GM12878 (cell line): ENCODE data around the gene SERP1. TPM values are rescaled to one million over a fixed set of nuclear protein-coding genes. Genes with fewer than 3 reads are reported as not detected.

Experiments
- ATAC-seq: fragments of 200-7000 bp; cut with Tn5 transposase; 3 replicates; pipeline ENCODE4 v1.9.1; 2020; ENCODE audit warnings: mild to moderate bottlenecking, moderate library complexity
- BruUV-seq: library from RNA; stranded (reverse); fragments of 400-500 nt; replicated peaks from 2 replicates; lab custom pipeline; 2021; lab: Mats Ljungman, UMichigan
- CTCF ChIA-PET: fragments of 300-600 bp; sonication (Branson Sonifier 250); formaldehyde crosslinking; extraction: SDS; loops from one replicate; lab custom pipeline; 2021; ENCODE audit warnings: inconsistent platforms; lab: Yijun Ruan, JAX
- POLR2A ChIA-PET: fragments of 350-600 bp; formaldehyde crosslinking; extraction: SDS; loops from one replicate; lab custom pipeline; 2021; ENCODE audit warnings: inconsistent platforms; lab: Charles Lee
- RAD21 ChIA-PET: fragments of 300-600 bp; sonication (Branson Sonifier 250); formaldehyde crosslinking; loops from one replicate; lab custom pipeline; 2023; ENCODE audit warnings: antibody characterized with exemption; ENCODE audit not compliant: unreplicated experiment; lab: Charles Lee
- SMC1A ChIA-PET: fragments of 300-600 bp; sonication (Branson Sonifier 250); formaldehyde crosslinking; loops from one replicate; lab custom pipeline; 2023; ENCODE audit not compliant: unreplicated experiment, uncharacterized antibody; lab: Charles Lee
- DNase-seq: peaks from one replicate; pipeline ENCODE4 v3.0.0-alpha.2; 2011; ENCODE audit warnings: low read depth, low spot score
- FAIRE-seq: peaks from 3 replicates; lab custom pipeline; 2011; peaks lifted over from hg19 to GRCh38; lab: Jason Lieb, UNC
- H2AFZ ChIP-seq: 2 replicates; pipeline ENCODE4 v1.6.0; 2011; ENCODE audit warnings: low read depth, low read length, control low read depth; ENCODE audit not compliant: control insufficient read depth
- H3K27ac ChIP-seq: 2 replicates; pipeline ENCODE4 v1.5.1; 2011; ENCODE audit warnings: control low read depth; ENCODE audit not compliant: control insufficient read depth, insufficient read depth
- H3K27me3 ChIP-seq, 2 experiments: replicated peaks in 1 of 2; 2 replicates each; pipeline versions ENCODE4 v1.6.0 to v1.6.1; 2011; ENCODE audit warnings: low read length in 1 of 2; ENCODE audit not compliant: control insufficient read depth in 2 of 2, insufficient read depth in 2 of 2
- H3K36me3 ChIP-seq, 2 experiments: 2 replicates each; pipeline ENCODE4 v1.5.1; 2011; ENCODE audit warnings: low read length in 1 of 2; ENCODE audit not compliant: control insufficient read depth in 2 of 2, insufficient read depth in 2 of 2
- H3K4me1 ChIP-seq: 2 replicates; pipeline ENCODE4 v1.6.1; 2011; ENCODE audit warnings: mild to moderate bottlenecking, low read length, moderate library complexity, mixed read lengths; ENCODE audit not compliant: control insufficient read depth, insufficient read depth
- H3K4me2 ChIP-seq: 2 replicates; pipeline ENCODE4 v1.6.0; 2011; ENCODE audit warnings: control low read depth; ENCODE audit not compliant: control insufficient read depth, insufficient read depth
- H3K4me3 ChIP-seq: fragments of 200-600 bp; sonication (generic); 2 replicates; pipeline ENCODE4 v1.5.1; 2016
- H3K79me2 ChIP-seq: 2 replicates; pipeline ENCODE4 v1.6.0; 2011; ENCODE audit warnings: low read length; ENCODE audit not compliant: control insufficient read depth, insufficient read depth
- H3K9ac ChIP-seq: 2 replicates; pipeline ENCODE4 v1.8.0; 2011; ENCODE audit warnings: low read length, control low read depth, mixed read lengths; ENCODE audit not compliant: control insufficient read depth, insufficient read depth
- H3K9me3 ChIP-seq: replicated peaks from 3 replicates; pipeline ENCODE4 v1.5.1; 2011; ENCODE audit warnings: mild to moderate bottlenecking, low read length; ENCODE audit not compliant: control insufficient read depth, insufficient read depth
- H4K20me1 ChIP-seq: 2 replicates; pipeline ENCODE4 v1.6.0; 2011; ENCODE audit not compliant: control insufficient read depth, insufficient read depth
- ATF7 ChIP-seq: fragments of 450-650 bp; IDR thresholded peaks from 2 replicates; pipeline ENCODE4 v1.6.1; 2016; ENCODE audit warnings: low read depth, mild to moderate bottlenecking
- CUX1 ChIP-seq: IDR thresholded peaks from 2 replicates; pipeline ENCODE4 v1.6.1; 2012; ENCODE audit warnings: improper control_type of control experiment, low read depth, low read length; ENCODE audit not compliant: insufficient replicate concordance
- DPF2 ChIP-seq: fragments of 450-650 bp; IDR thresholded peaks from 2 replicates; pipeline ENCODE4 v1.6.1; 2017; ENCODE audit warnings: mild to moderate bottlenecking
- IKZF1 ChIP-seq: fragments of 450-650 bp; conservative IDR thresholded peaks from 2 replicates; pipeline ENCODE4 v1.6.1; 2017; ENCODE audit warnings: antibody characterized with exemption, mild to moderate bottlenecking
- RBBP5 ChIP-seq: fragments of 200-600 bp; sonication (generic); conservative IDR thresholded peaks from 2 replicates; pipeline ENCODE4 v1.6.1; 2016
- WGBS: methylation state at CpG from one replicate; pipeline ENCODE4 v1.1.6; 2016; ENCODE audit warnings: low lambda C conversion rate; ENCODE audit not compliant: insufficient replicate concordance, insufficient coverage; ENCODE audit errors: missing lambda C conversion rate; 5-methylcytosine and 5-hydroxymethylcytosine counted together
- in situ Hi-C: fragments of 300-500 bp; cut with MboI; formaldehyde crosslinking; loops from 9 replicates; pipeline ENCODE4 v1.14.3; 2018; ENCODE audit warnings: mixed read lengths
- intact Hi-C: fragments of 100-400 bp; cut with micrococcal nuclease; formaldehyde crosslinking; loops from one replicate; pipeline ENCODE4 v1.14.2; 2022; ENCODE audit not compliant: unreplicated experiment
- polyA plus RNA-seq, 11 experiments: library from polyadenylated mRNA; depleted of rRNA in 4 of 11; unstranded in 6 of 11; stranded (reverse) in 5 of 11; fragments of >200 nt; fragmentation: Nextera tagmentation in 4 of 11; fragmentation: Illumina TruSeq in 1 of 11; extraction: Ambion mirVana in 4 of 11; extraction: Trizol in 1 of 11; gene quantifications; 1 replicate in 1 of 11; 2 replicates in 10 of 11; pipeline versions ENCODE4 v1.2.1 to v1.2.3, GENCODE V29; 2011 to 2016; ENCODE audit warnings: inconsistent platforms in 2 of 11, missing spikeins in 2 of 11, low read depth in 1 of 11
- total RNA-seq, 4 experiments: library from RNA; depleted of rRNA in 3 of 4; stranded (reverse); fragments of >200 nt in 3 of 4; fragmentation: Illumina TruSeq in 1 of 4; extraction: Trizol in 1 of 4; gene quantifications; 2 replicates each; pipeline versions ENCODE4 v1.2.1 to v1.2.3, GENCODE V29; 2013 to 2021

The SERP1 gene
- total and polyA plus RNA-seq, 10 of the 15 experiments (the other 5 are each of a cell fraction or from before 2014, with no cell fraction given): 31.1 to 242 (median 87.0) TPM

DNA sequence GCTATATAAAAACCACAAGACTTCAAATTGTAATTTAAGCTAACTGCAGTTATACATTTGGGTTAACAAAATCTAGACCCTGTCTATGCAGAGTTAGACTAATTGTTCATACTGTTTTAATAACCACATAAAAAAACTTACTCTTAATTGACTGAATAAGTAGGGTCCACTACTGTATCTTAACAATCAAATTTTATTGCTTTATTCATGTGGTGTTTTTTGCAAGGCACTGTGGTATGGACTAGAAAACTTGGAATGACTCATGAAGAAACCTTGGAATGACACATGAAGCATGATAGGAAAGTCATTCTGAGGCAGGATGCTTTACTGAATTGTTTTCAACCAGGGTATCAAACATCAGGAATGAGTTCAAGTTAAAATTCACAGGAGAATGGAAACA lies 2.3 kb downstream of the SERP1 start:
- Histone ChIP-seq H3K9ac (no peak overlapping the region), H3K4me2 (peak overlapping the region; percentile 72), H3K27me3 (no peaks in the 10 kb centered on the region), H3K4me1 (peaks cover 3% of the 10 kb centered on the region; the same call in 1 of the 2 replicates), H3K27ac (no peak overlapping the region), H3K4me3 (peak overlapping the region; percentile 89), H3K36me3 (peaks cover 0 to 4% of the 10 kb centered on the region in 2 experiments; a peak in 1 of 4 replicates), H3K79me2 (peaks cover 62% of the 10 kb centered on the region), H3K9me3 (no peaks in the 10 kb centered on the region), H2AFZ (no peak overlapping the region), H4K20me1 (no peaks in the 10 kb centered on the region)
- RAD21 ChIA-PET: interaction anchor here (0.8 to 4.8 kb wide), 10 partner anchors 17 to 221 kb away, joined by 3 to 25 read pairs (median 4); partner anchors contain the start of gene ERICH6
- DNase-seq (no peak), ATAC-seq (no peak), FAIRE-seq (no peak)
- TF ChIP-seq IKZF1 (no peak), RBBP5 (no peak), DPF2 (no peak)
- in situ Hi-C loops (loop anchor here (10.0 to 25.0 kb wide), 2 partner anchors 593 to 731 kb away; partner anchors contain the start of gene P2RY14), intact Hi-C loops (loop anchor here (5.0 kb wide), 1 partner anchor 178 kb away; no protein-coding TSS in a partner anchor)
- SMC1A ChIA-PET: interaction anchor here (0.8 to 2.6 kb wide), 19 partner anchors 9 to 320 kb away, joined by 3 to 10 read pairs (median 4); partner anchors contain the start of gene SELENOT
- CTCF ChIA-PET: interaction anchor here (1.1 to 2.0 kb wide), 8 partner anchors 9 to 242 kb away, joined by 3 to 7 read pairs (median 4); no protein-coding TSS in a partner anchor
- no TSS peak for BruUV-seq
- POLR2A ChIA-PET: interaction anchor here (0.7 to 3.5 kb wide), 7 partner anchors 54 to 219 kb away, joined by 3 to 21 read pairs (median 4); partner anchors contain the start of gene SIAH2

- H3K9me3 ChIP-seq: no peaks in the 10 kb centered on the region
- peaks cover 57% of the 10 kb centered on the region for H3K79me2 ChIP-seq
- H4K20me1 ChIP-seq: no peaks in the 10 kb centered on the region; the same call in 1 of the 2 replicates
- SMC1A ChIA-PET: interaction anchor here (0.8 to 2.6 kb wide), 15 partner anchors 9 to 321 kb away, joined by 3 to 10 read pairs (median 4); partner anchors contain the start of gene SELENOT
- FAIRE-seq (no peak), DNase-seq (no peak), ATAC-seq (no peak)
- H3K4me1 ChIP-seq: peaks cover 3% of the 10 kb centered on the region; the same call in 1 of the 2 replicates
- BruUV-seq: no TSS peak
- 47% methylated on average over 2 of the region's 2 CpGs for WGBS
- 0 out of 2 replicates have a peak overlapping the region, but pooled peaks have one; percentile 14 for H3K4me2 ChIP-seq
- in situ Hi-C loops: loop anchor here (10.0 to 25.0 kb wide), 2 partner anchors 594 to 731 kb away; partner anchors contain the start of gene P2RY14
- intact Hi-C loops: loop anchor here (5.0 kb wide), 1 partner anchor 179 kb away; no protein-coding TSS in a partner anchor
- H3K36me3 ChIP-seq: peaks cover 0 to 4% of the 10 kb centered on the region in 2 experiments; a peak in 1 of 4 replicates
- POLR2A ChIA-PET: interaction anchor here (0.7 to 3.5 kb wide), 5 partner anchors 55 to 218 kb away, joined by 3 to 21 read pairs (median 4); partner anchors contain the start of gene ERICH6
- RAD21 ChIA-PET: interaction anchor here (0.8 to 4.8 kb wide), 6 partner anchors 40 to 222 kb away, joined by 3 to 25 read pairs (median 5); partner anchors contain the start of gene ERICH6
- no peak overlapping the region for H2AFZ ChIP-seq
- no peaks in the 10 kb centered on the region for H3K27me3 ChIP-seq
- no peak overlapping the region for H3K9ac ChIP-seq
- CTCF ChIA-PET: interaction anchor here (1.1 to 1.7 kb wide), 4 partner anchors 8 to 243 kb away, joined by 3 read pairs; no protein-coding TSS in a partner anchor
- H3K27ac ChIP-seq: no peak overlapping the region
- H3K4me3 ChIP-seq: 0 out of 2 replicates have a peak overlapping the region, but pooled peaks have one; percentile 89
- no peak for TF ChIP-seq ATF7
- no peak for TF ChIP-seq CUX1
Observed at GRCh38 chr3:150543531-150543930, 2.8 kb downstream of the SERP1 start.
